KBM-7 (cell line): ENCODE results near the gene CHST15.
"Not testable (repeated sequence)": the region's sequence is repeated elsewhere in the genome, so short reads cannot be mapped to it uniquely, and the experiment has no call there.

ENCODE experiments used
- DNase-seq: peaks from one replicate; pipeline ENCODE4 v3.0.0-alpha.2; 2015
- in situ Hi-C: fragments of 300-500 bp; cut with MboI; formaldehyde crosslinking; loops from 2 replicates; pipeline ENCODE4 v1.14.3; 2020; ENCODE audit warnings: low sequenced_read_pairs, low pct_unique_long_range_greater_than_20kb, mixed read lengths

CHST15 gene

GRCh38 chr10:124104011-124104627, 10.7 kb upstream of the CHST15 start:
- DNase-seq, result no peak
- in situ Hi-C loops, result no loop called here

GRCh38 chr10:124101351-124101750, 8.0 kb upstream of the CHST15 start:
- in situ Hi-C loops, result no loop called here
- DNase-seq, result no peak

- DNase-seq, in situ Hi-C loops: not testable (repeated sequence)
These were observed 7.3 kb upstream of the CHST15 start for GRCh38 chr10:124100651-124101050.

DNA sequence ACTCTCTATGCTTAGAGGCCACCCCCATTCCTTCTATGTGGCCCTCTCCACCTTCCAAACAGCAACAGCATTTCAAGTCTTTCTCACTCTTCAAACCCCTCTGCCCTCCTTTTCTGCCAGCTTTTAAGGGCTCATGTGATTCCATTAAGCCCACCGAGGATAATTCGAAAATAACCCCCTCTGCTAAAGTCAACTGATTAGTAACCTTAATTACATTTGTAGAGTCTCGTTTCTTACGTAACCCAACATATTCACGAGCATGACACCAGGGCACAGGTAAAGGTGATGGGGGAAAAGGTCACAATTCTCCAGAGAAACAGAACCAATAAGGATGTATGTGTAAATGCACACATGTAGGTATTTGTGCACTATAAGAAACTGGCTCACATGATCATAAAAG, 6.7 kb upstream of the CHST15 start:
- no peak for DNase-seq
- in situ Hi-C loops, result no loop called here

DNA sequence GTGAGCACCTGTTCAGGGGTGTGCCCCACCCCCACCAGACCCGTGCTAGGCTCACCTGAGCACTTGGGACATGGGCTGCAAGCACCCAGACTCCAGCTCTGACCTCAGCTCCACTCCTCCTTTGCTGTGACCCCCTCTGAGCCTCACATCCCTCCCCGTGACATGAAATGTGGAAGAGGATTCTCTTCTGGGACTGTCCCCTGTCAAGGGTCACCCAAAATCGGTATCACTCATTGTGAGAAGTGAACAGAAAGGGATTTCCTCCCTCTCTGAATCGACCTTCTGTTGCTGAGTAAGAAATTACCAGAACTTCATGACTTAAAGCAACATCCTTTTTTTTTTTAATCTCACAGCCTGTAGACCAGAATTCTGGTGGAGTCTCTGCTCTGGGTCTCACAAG, 6.2 kb upstream of the CHST15 start:
- no peak for DNase-seq
- in situ Hi-C loops, result no loop called here

GRCh38 chr10:124098575-124098974, 5.2 kb upstream of the CHST15 start:
- in situ Hi-C loops, result no loop called here
- no peak for DNase-seq

GRCh38 chr10:124097883-124098282, 4.5 kb upstream of the CHST15 start:
- DNase-seq, result no peak
- in situ Hi-C loops, result no loop called here

GRCh38 chr10:124096494-124096893, 3.1 kb upstream of the CHST15 start:
- in situ Hi-C loops, result no loop called here
- DNase-seq, result no peak

- DNase-seq, in situ Hi-C loops: not testable (repeated sequence)
These were observed 2.4 kb upstream of the CHST15 start for GRCh38 chr10:124095801-124096200.

DNA sequence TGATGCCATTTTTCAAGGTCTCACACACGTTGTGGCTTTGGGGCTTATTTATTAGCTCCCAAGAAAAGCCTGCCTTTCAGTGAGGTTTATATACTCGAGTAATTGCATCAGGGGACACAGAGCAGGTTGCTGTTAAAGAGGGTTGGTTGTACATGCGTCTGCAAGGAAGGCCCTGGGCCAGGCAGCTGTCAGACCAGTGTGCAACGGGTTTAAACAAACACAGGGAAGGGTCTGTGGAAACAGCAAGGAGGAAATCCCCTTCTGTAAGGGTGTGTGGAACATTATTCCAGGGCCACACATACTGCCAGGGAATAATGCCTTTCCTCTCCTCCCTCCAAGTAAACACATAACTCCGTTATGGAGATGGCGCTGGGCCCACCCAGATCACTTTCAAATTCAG, 1.7 kb upstream of the CHST15 start:
- in situ Hi-C loops, result no loop called here
- DNase-seq, result no peak

DNA sequence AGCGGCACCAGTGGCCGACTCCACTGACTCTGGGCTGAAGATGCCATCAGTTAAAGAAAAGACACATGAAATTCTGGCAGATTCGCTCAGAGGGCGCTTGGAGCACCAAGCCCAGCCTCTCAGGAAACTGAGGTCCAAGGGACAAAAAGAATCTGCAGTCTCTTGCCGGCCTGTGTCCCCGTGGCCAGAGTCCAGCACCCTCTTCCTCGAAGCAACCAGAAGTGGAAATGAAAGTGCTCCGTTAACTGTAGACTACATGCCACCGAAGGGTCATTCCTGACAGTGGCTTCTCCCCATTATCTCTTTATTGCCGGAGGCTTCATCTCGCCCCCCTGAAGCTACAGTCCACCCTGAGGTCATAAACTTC, 1.0 kb upstream of the CHST15 start:
- DNase-seq, result no peak
- in situ Hi-C loops, result no loop called here

GRCh38 chr10:124093774-124094418, 498 bp upstream of the CHST15 start:
- DNase-seq, in situ Hi-C loops: not testable (repeated sequence)

GRCh38 chr10:124092250-124092859, 1.0 kb downstream of the CHST15 start:
- in situ Hi-C loops, result no loop called here
- DNase-seq, result no peak

DNA sequence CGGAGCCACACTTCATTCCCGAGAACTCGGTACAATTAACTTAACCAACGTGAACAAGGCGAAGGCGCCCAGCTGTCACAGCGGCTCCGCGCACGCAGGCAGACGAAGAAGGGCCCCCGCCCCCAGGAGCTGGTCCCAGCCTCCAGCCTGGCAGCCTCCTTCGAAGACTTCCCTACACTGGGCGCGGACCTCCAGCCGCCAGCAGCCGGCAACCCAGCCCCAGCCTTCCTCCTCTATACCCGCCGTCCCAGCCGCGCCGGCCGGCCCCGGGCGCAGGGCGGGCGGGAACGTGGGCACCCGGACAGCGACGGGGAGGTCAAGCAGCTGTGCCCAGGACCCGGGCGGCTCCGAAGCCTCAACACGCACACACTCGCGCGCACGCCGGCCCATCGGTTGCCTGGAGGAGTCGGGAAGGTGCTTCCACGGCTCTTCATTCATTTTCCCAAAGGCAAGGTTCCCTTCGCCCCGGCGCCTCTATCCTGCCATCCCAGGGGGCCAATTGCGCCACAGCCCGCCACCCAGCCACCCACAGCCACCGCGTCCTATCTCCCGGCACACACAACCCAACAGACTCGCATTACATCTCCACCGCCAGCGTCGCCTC, 1.6 kb downstream of the CHST15 start:
- no peak for DNase-seq
- in situ Hi-C loops, result no loop called here

GRCh38 chr10:124090601-124091209, 2.7 kb downstream of the CHST15 start:
- no peak for DNase-seq
- in situ Hi-C loops, result no loop called here

GRCh38 chr10:124089859-124090258, 3.5 kb downstream of the CHST15 start:
- no peak for DNase-seq
- in situ Hi-C loops, result no loop called here

DNA sequence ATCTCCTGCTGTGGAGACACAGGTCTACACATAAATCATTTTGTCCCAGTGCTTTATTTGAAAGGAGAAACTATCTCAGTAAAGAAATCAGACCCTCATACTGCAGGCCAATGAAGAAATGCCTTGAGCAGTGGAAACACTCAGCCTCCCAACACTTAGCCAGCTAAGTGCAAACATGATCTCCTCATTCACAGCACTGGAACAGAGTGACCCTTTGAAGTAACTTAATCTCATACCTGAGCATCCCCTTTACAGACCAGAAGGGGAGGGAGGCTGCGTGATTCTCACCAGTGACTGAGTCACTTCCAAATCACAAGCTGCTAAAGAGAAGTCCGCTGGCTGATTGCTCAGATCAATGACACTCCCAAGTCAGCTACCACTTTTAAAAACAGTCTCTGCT, 4.5 kb downstream of the CHST15 start:
- in situ Hi-C loops, result no loop called here
- no peak for DNase-seq

DNA sequence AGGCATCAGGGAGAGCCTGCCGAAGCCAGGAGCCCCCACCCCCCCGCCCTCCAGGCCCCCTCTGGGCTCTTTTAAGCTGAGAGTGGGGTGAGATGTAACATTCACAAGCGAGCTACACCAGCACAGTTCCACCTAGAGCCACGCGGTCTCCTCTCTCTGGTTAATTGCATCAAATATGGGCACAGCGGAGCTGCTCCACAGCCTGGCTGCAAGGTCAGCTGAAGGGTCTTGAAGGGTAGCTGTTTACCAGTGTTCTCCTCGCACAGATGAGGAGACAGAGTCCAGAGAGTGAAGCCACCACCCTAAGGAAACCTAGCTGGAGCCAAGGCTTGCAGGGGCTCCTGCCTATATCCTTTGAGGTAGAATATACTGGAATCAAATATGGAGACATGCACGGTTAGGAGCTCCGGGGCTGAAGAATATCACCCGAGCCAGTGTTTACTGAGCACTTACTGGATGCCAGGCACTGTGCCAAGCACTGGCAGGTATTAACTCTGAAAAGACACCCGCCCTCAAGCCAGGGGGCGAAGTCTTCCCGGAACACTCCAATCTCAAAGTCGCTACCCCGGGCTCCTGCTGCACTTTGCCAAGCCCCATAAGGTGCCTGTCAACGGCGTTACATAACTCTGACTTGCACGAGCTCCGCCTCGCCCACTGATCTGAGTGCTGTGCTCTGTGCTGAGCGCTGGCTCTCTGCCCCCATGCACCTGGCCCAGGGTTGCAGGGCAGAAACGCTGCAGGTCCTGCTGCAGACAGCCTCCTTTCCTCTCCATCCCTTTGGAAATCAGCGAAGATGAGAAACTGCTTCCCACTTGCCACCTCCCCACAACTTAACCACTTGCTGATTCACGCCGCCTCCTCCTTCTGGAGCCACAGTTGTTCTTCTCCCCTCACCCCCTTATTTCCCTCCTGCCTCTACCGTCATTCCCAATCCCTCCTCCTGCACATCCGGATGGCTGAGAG, 5.4 kb downstream of the CHST15 start:
- no peak for DNase-seq
- in situ Hi-C loops, result no loop called here
